ENCODE data around the gene PDGFC. TPM values are rescaled to one million over a fixed set of nuclear protein-coding genes. Genes with fewer than 3 reads are reported as not detected.

Gene PDGFC
- total RNA-seq, 1 experiment from 2014 or later: 4.5 TPM

DNA sequence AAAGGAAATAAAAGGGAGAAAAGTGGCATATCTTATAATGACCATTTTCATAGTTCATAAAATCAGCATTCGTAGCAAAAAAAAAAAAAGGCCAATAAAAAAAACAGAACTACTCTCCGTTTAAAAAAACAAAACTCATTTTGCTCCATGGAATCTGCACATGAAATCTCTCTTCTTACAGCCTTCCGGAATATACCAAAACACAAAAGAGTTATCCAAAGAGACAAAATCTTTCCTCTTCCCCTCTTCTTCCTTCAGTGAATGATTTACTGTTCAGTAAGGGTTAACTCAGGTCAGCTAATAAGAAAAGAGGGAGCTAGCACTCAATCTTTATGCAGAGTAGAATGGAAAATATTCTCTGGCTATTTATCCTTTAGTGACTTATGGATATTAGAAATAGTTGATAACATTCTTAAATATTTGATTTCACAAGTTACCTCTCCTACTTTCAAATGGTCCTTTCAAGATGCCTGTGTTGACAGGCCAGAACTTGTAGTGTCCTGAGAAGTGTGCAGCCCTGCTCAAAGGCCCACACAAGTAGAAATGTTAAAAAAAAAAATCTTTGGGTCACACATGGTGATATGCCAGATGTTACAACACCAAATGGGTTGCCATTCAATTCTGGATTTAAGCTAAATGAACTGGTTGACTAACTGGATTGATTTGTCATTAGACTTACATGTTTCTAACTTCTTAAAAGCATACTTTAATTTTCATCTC lies 42.1 kb downstream of the PDGFC start:
- H2BK12ac ChIP-seq (ENCODE audit: insufficient read length, low read depth, low read length): no peak overlapping the region
- no peak overlapping the region for H3K14ac ChIP-seq (ENCODE audit: insufficient read depth, low read length)
- no peaks in the 10 kb centered on the region for H3K79me1 ChIP-seq (ENCODE audit: insufficient read depth, low read depth, low read length, poor library complexity, severe bottlenecking)
- Mint-ChIP-seq H3K9me3 (peaks cover 0 to 6% of the 10 kb centered on the region in 2 experiments; a peak in 3 of 5 replicates), H3K4me3 (no peak overlapping the region), H3K27ac (no peak overlapping the region), H3K27me3 (ENCODE audit: low read depth) (no peaks in the 10 kb centered on the region), H3K4me1 (peaks cover 0 to 3% of the 10 kb centered on the region in 2 experiments; a peak in 1 of 4 replicates), H3K36me3 (ENCODE audit: insufficient read depth in 1 of 3, low read depth in 3 of 3) (peaks cover 0 to 6% (median 0%) of the 10 kb centered on the region in 3 experiments; a peak in 4 of 7 replicates)
- no peak overlapping the region for H2BK20ac ChIP-seq (ENCODE audit: low read depth, low read length, poor library complexity, severe bottlenecking)
- no peaks in the 10 kb centered on the region for H3K27me3 ChIP-seq (ENCODE audit: insufficient read depth, low read length)
- no peaks in the 10 kb centered on the region for H3K9me3 ChIP-seq (ENCODE audit: control insufficient read depth, low read depth, low read length)
- no peak overlapping the region for H2AK5ac ChIP-seq (ENCODE audit: insufficient read length, low read length)
- no peaks in the 10 kb centered on the region for H3K4me1 ChIP-seq (ENCODE audit: insufficient read depth, low read length)
- no peak overlapping the region for H3K56ac ChIP-seq (ENCODE audit: insufficient read length, low read depth, low read length)
- no peak overlapping the region for H3K4ac ChIP-seq (ENCODE audit: low read depth, low read length)
- no peak overlapping the region for H3K9ac ChIP-seq (ENCODE audit: extremely low read depth, insufficient read length, low read length)
- no peak overlapping the region for H3T11ph ChIP-seq (ENCODE audit: low read length)
- H3K4me2 ChIP-seq (ENCODE audit: insufficient read depth, insufficient read length, low read length): no peak overlapping the region
- H2BK120ac ChIP-seq (ENCODE audit: low read depth, low read length, poor library complexity, severe bottlenecking): no peak overlapping the region
- H4K91ac ChIP-seq (ENCODE audit: insufficient read length, low read depth, low read length): no peak overlapping the region
- H3K79me2 ChIP-seq (ENCODE audit: insufficient read depth, low read length): no peaks in the 10 kb centered on the region
- no peak overlapping the region for H3K23ac ChIP-seq (ENCODE audit: insufficient read length, low read depth, low read length)
- no peaks in the 10 kb centered on the region for H4K20me1 ChIP-seq (ENCODE audit: control insufficient read depth, insufficient read depth, insufficient read length)
- H4K8ac ChIP-seq (replicated peaks; ENCODE audit: insufficient read length, low read depth, low read length): no peak overlapping the region
- H3K27ac ChIP-seq (ENCODE audit: insufficient read length, low read depth, low read length): no peak overlapping the region
- H2AFZ ChIP-seq (ENCODE audit: low read length): no peak overlapping the region
- H2BK5ac ChIP-seq (ENCODE audit: insufficient read length, low read length): no peak overlapping the region
- H4K5ac ChIP-seq (ENCODE audit: insufficient read length, low read depth, low read length): no peak overlapping the region
- WGBS (ENCODE audit: extremely low coverage, insufficient read length, low lambda C conversion rate): no CpG with 5 or more reads among the region's 3 CpGs
- DNase-seq: no peak
- TF ChIP-seq, protein P1, sequence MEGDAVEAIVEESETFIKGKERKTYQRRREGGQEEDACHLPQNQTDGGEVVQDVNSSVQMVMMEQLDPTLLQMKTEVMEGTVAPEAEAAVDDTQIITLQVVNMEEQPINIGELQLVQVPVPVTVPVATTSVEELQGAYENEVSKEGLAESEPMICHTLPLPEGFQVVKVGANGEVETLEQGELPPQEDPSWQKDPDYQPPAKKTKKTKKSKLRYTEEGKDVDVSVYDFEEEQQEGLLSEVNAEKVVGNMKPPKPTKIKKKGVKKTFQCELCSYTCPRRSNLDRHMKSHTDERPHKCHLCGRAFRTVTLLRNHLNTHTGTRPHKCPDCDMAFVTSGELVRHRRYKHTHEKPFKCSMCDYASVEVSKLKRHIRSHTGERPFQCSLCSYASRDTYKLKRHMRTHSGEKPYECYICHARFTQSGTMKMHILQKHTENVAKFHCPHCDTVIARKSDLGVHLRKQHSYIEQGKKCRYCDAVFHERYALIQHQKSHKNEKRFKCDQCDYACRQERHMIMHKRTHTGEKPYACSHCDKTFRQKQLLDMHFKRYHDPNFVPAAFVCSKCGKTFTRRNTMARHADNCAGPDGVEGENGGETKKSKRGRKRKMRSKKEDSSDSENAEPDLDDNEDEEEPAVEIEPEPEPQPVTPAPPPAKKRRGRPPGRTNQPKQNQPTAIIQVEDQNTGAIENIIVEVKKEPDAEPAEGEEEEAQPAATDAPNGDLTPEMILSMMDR (conservative IDR thresholded peaks at IDR 0.05): no peak
- H2BK15ac ChIP-seq (ENCODE audit: low read depth, low read length): no peak overlapping the region
- no peak overlapping the region for H3K18ac ChIP-seq (ENCODE audit: insufficient read length, low read depth, low read length)
- no peaks in the 10 kb centered on the region for H3K23me2 ChIP-seq (ENCODE audit: insufficient read length, low read depth, low read length, poor library complexity, severe bottlenecking)
